Gastroesophageal sphincter (tissue), 4 donors: Measurements from ENCODE around the gene ACO1. TPM values are rescaled to one million over a fixed set of nuclear protein-coding genes. Genes with fewer than 3 reads are reported as not detected.

Experiments used
- ATAC-seq: fragments of 150-250 bp; one replicate; pipeline ENCODE4 v1.9.1; 2016; ENCODE audit warnings: mild to moderate bottlenecking, moderate library complexity
- H3K27ac ChIP-seq, 4 donors: fragments of 200-600 bp; sonication (generic) in 3 of 4; 1 replicate in 3 of 4; 2 replicates in 1 of 4; pipeline ENCODE4 v1.5.1; 2016 to 2019
- H3K27me3 ChIP-seq: fragments of 200-600 bp; sonication (generic); one replicate; pipeline ENCODE4 v1.5.1; 2019
- H3K36me3 ChIP-seq, 2 donors: fragments of 200-600 bp; sonication (generic); one replicate each; pipeline ENCODE4 v1.5.1; 2019; ENCODE audit warnings: control low read depth in 1 of 2
- H3K4me1 ChIP-seq, 3 donors: fragments of 200-600 bp; sonication (generic); 1 replicate in 2 of 3; 2 replicates in 1 of 3; pipeline ENCODE4 v1.5.1; 2016 to 2019; ENCODE audit warnings: control low read depth in 2 of 3
- H3K4me3 ChIP-seq, 2 donors: fragments of 200-600 bp; sonication (generic); one replicate each; pipeline ENCODE4 v1.5.1; 2019; ENCODE audit warnings: mild to moderate bottlenecking in 1 of 2, moderate library complexity in 1 of 2
- H3K9me3 ChIP-seq, 3 donors: fragments of 200-600 bp; sonication (generic); one replicate each; pipeline ENCODE4 v1.5.1; 2017 to 2019; ENCODE audit warnings: control low read depth in 2 of 3
- EP300 ChIP-seq: sonication (generic); formaldehyde crosslinking; IDR thresholded peaks from one replicate; pipeline ENCODE4 v1.6.1; 2017; ENCODE audit warnings: antibody characterized with exemption, mild to moderate bottlenecking
- POLR2A ChIP-seq, 2 donors: fragments of 450-650 bp; IDR thresholded peaks; one replicate each; pipeline ENCODE4 v1.6.1; 2017; ENCODE audit warnings: antibody characterized with exemption in 2 of 2, mild to moderate bottlenecking in 2 of 2, moderate library complexity in 1 of 2
- POLR2AphosphoS5 ChIP-seq: sonication (generic); formaldehyde crosslinking; IDR thresholded peaks from one replicate; pipeline ENCODE4 v1.6.1; 2017; ENCODE audit warnings: antibody characterized with exemption
- WGBS, 2 donors: methylation state at CpG; one replicate each; pipeline ENCODE4 v1.1.5; 2018; ENCODE audit warnings: low coverage in 1 of 2; 5-methylcytosine and 5-hydroxymethylcytosine counted together
- total RNA-seq, 4 donors: library from RNA; depleted of rRNA; stranded (reverse); fragments of >200 nt; gene quantifications; one replicate each; pipeline ENCODE4 v1.1.0, GENCODE V29; 2016
- TF ChIP-seq, protein P1 (sequence below), 4 experiments: fragments of 200-600 bp in 2 of 4; fragments of 450-650 bp in 2 of 4; sonication (generic) in 1 of 4; IDR thresholded peaks; one replicate each; pipeline ENCODE4 v1.5.1; 2017 to 2019; ENCODE audit warnings: antibody characterized with exemption in 4 of 4, mild to moderate bottlenecking in 2 of 4, moderate library complexity in 2 of 4

Gene ACO1
- total RNA-seq, 4 donors from 2014 or later = 54.5 to 88.4 (median 80.2) TPM

DNA sequence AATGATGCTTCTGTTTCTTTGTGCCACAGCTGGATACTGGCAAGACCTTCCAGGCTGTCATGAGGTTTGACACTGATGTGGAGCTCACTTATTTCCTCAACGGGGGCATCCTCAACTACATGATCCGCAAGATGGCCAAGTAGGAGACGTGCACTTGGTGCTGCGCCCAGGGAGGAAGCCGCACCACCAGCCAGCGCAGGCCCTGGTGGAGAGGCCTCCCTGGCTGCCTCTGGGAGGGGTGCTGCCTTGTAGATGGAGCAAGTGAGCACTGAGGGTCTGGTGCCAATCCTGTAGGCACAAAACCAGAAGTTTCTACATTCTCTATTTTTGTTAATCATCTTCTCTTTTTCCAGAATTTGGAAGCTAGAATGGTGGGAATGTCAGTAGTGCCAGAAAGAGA lies 65.5 kb downstream of the ACO1 start:
- no peak for TF ChIP-seq POLR2AphosphoS5
- TF ChIP-seq EP300 = no peak
- TF ChIP-seq POLR2A (IDR thresholded peaks at IDR 0.05) = no peak
- TF ChIP-seq, protein P1, sequence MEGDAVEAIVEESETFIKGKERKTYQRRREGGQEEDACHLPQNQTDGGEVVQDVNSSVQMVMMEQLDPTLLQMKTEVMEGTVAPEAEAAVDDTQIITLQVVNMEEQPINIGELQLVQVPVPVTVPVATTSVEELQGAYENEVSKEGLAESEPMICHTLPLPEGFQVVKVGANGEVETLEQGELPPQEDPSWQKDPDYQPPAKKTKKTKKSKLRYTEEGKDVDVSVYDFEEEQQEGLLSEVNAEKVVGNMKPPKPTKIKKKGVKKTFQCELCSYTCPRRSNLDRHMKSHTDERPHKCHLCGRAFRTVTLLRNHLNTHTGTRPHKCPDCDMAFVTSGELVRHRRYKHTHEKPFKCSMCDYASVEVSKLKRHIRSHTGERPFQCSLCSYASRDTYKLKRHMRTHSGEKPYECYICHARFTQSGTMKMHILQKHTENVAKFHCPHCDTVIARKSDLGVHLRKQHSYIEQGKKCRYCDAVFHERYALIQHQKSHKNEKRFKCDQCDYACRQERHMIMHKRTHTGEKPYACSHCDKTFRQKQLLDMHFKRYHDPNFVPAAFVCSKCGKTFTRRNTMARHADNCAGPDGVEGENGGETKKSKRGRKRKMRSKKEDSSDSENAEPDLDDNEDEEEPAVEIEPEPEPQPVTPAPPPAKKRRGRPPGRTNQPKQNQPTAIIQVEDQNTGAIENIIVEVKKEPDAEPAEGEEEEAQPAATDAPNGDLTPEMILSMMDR (IDR thresholded peaks at IDR 0.05) = no peak
- Histone ChIP-seq H3K4me1 (no peaks in the 10 kb centered on the region), H3K36me3 (peaks cover 0 to 87% of the 10 kb centered on the region in 2 donors), H3K27me3 (no peaks in the 10 kb centered on the region), H3K9me3 (no peaks in the 10 kb centered on the region), H3K27ac (no peak overlapping the region), H3K4me3 (no peak overlapping the region)
- ATAC-seq = no peak
- 91% methylated on average over 6 of the region's 6 CpGs; no CpG with 5 or more reads in 1 of the 2 donors for WGBS, 2 donors

DNA sequence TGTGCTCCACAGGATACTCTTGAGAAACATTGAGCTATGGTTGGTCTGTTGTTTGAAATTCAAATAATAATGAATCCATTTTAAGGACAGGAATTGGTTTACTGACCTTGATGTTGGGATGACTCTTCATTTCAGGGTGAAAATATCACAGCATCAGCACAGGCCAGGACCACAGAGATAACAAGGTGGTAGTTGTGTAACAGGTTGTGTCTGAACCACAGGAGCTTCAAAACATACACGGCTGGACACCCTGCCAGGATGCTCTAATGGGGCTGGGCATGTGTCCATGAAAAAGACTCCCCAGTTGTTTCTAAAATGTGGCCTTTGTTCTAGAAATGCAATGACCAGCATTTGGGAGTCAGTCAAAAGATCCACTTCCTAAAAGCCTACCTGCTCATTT lies 69.8 kb downstream of the ACO1 start:
- no peaks in the 10 kb centered on the region for H3K9me3 ChIP-seq
- H3K27ac ChIP-seq = no peak overlapping the region
- peaks cover 0 to 92% of the 10 kb centered on the region in 2 donors for H3K36me3 ChIP-seq
- H3K4me1 ChIP-seq = peaks cover 0 to 9% (median 0%) of the 10 kb centered on the region in 3 donors
- TF ChIP-seq POLR2A (IDR thresholded peaks at IDR 0.05) (no peak), EP300 (no peak), POLR2AphosphoS5 (no peak)
- TF ChIP-seq, protein P1 (IDR thresholded peaks at IDR 0.05) = no peak
- no peak overlapping the region for H3K4me3 ChIP-seq
- no peaks in the 10 kb centered on the region for H3K27me3 ChIP-seq
- no peak for ATAC-seq
- 75 to 100% methylated on average over 1 of the region's 1 CpG for WGBS, 2 donors

DNA sequence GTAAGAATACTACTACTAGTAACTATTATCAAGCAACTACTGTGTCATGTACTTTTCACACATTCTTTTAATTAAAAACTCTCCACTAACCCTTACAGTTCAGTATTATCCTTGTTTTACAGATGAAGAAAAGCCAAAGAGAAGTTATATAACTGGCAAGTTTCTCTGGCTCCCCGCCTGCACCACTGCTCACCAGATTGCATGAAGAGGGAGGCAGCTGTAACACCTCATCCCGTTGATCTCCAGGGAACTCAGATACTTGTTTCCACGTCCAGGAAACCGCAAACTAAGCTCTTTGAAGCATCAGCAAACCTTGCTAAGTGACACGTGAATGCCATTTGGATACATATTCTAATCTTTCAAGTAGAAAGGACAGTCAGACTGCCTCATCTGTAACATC lies 71.3 kb downstream of the ACO1 start:
- Histone ChIP-seq H3K27ac (no peak overlapping the region), H3K4me1 (peaks cover 0 to 9% (median 0%) of the 10 kb centered on the region in 3 donors), H3K9me3 (no peaks in the 10 kb centered on the region), H3K36me3 (peaks cover 0 to 85% of the 10 kb centered on the region in 2 donors), H3K27me3 (no peaks in the 10 kb centered on the region), H3K4me3 (no peak overlapping the region)
- 38 to 56% methylated on average over 4 to 5 of the region's 5 CpGs for WGBS, 2 donors
- ATAC-seq = no peak
- TF ChIP-seq POLR2AphosphoS5 (no peak), EP300 (no peak), POLR2A (IDR thresholded peaks at IDR 0.05) (no peak)
- TF ChIP-seq, protein P1 (IDR thresholded peaks at IDR 0.05) = no peak

DNA sequence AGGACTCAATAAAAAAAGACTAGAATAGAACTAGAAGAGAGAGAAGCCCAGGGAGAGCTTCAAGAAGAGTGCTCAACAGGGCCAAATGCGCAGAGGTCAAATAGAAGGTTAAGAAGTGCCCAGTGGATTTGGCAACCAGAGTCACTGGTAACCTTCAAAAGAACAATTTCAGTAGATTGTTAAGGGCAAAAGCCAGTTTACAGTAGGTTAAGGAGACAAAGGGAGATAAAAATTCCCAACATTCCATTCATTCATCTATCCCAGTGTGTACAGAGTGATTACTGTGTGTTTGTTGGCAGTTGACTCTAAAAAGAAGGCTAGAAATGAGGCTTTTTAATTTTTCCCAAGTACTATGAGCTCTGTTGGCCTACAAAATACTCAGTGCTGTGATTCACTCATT lies 72.1 kb downstream of the ACO1 start:
- ATAC-seq = no peak
- H3K4me1 ChIP-seq = peaks cover 0 to 9% (median 0%) of the 10 kb centered on the region in 3 donors
- no peaks in the 10 kb centered on the region for H3K9me3 ChIP-seq
- H3K4me3 ChIP-seq = no peak overlapping the region
- H3K27me3 ChIP-seq = no peaks in the 10 kb centered on the region
- H3K36me3 ChIP-seq = peaks cover 0 to 76% of the 10 kb centered on the region in 2 donors
- no peak for TF ChIP-seq EP300
- TF ChIP-seq POLR2A (IDR thresholded peaks at IDR 0.05) = no peak
- TF ChIP-seq POLR2AphosphoS5 = no peak
- TF ChIP-seq, protein P1 (IDR thresholded peaks at IDR 0.05) = no peak
- H3K27ac ChIP-seq = no peak overlapping the region
- 87% methylated on average over 1 of the region's 1 CpG; no CpG with 5 or more reads in 1 of the 2 donors for WGBS, 2 donors

DNA sequence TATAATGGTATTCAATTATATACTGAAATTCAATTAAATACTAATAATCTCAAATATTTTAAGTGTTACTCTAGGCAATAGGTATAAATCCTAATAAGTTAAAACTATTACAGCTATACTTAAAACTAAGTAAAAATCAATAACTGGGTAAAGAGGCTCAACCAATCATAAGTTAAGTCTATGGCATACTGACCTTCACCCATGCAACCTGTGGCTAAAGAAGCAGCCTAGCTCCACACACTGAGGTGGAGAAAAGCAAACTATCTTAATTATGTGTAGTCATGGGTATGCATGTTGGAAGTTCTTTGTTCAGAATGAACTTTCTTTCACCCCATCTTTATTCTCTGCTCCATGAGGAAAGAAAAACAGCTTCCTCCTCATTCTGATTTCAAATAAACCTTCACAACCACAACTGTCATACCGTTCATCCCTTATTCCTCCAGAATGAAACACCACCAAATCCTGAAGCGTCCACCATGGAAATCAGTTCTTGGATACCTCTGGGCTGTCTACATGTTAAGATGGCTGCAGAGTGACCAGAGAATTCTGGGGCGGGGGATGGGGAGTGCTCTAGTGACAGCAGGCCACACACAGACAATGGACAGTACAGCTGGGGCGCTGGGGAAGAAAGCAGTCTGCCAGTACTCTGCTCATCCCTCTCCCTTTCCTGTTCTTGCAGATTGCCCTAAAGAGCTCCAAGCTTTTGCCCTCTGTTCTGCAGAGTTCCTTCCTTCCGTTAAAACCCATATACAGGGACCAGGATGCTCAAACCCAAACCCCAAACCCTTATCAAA lies 79.3 kb downstream of the ACO1 start:
- H3K9me3 ChIP-seq = no peaks in the 10 kb centered on the region
- H3K27ac ChIP-seq = no peak overlapping the region
- TF ChIP-seq EP300 = no peak
- H3K4me1 ChIP-seq = no peaks in the 10 kb centered on the region
- H3K27me3 ChIP-seq = no peaks in the 10 kb centered on the region
- 98% methylated on average over 4 of the region's 5 CpGs; no CpG with 5 or more reads in 1 of the 2 donors for WGBS, 2 donors
- no peak for ATAC-seq
- H3K4me3 ChIP-seq = no peak overlapping the region
- peaks cover 0 to 70% of the 10 kb centered on the region in 2 donors for H3K36me3 ChIP-seq
